Endodermal cell (in vitro differentiated cells): ENCODE results near the gene LAMB3. TPM values are rescaled to one million over a fixed set of nuclear protein-coding genes. Genes with fewer than 3 reads are reported as not detected.

Experiments
- DNase-seq: peaks from one replicate; pipeline ENCODE4 v3.0.0-alpha.2; 2017
- H3K27ac ChIP-seq: 2 replicates; pipeline ENCODE4 v1.5.1; 2013; ENCODE audit warnings: mild to moderate bottlenecking, low read depth, low read length, moderate library complexity
- H3K27me3 ChIP-seq: 2 replicates; pipeline ENCODE4 v1.6.1; 2013; ENCODE audit warnings: mild to moderate bottlenecking, low read length, moderate library complexity; ENCODE audit not compliant: insufficient read depth, control insufficient read depth, poor library complexity, severe bottlenecking
- H3K36me3 ChIP-seq: 2 replicates; pipeline ENCODE4 v1.7.0; 2013; ENCODE audit warnings: mild to moderate bottlenecking, low read length, moderate library complexity; ENCODE audit not compliant: control insufficient read depth, insufficient read depth
- H3K4me1 ChIP-seq: one replicate; pipeline ENCODE4 v1.7.0; 2013; ENCODE audit warnings: low read length; ENCODE audit not compliant: control insufficient read depth, insufficient read depth
- H3K4me3 ChIP-seq: 2 replicates; pipeline ENCODE4 v1.5.1; 2013; ENCODE audit warnings: mild to moderate bottlenecking, low read length, moderate library complexity
- H3K9ac ChIP-seq: 2 replicates; pipeline ENCODE4 v1.6.1; 2013; ENCODE audit warnings: mild to moderate bottlenecking, low read length, moderate library complexity; ENCODE audit not compliant: poor library complexity, severe bottlenecking; ENCODE audit errors: extremely low read depth
- H3K9me3 ChIP-seq: 2 replicates; pipeline ENCODE4 v1.6.1; 2013; ENCODE audit warnings: mild to moderate bottlenecking, low read length, moderate library complexity; ENCODE audit not compliant: control insufficient read depth
- H3K27ac Mint-ChIP-seq: 2 replicates; pipeline ENCODE4 v1.8.0; 2020; ENCODE audit warnings: mixed read lengths
- H3K27me3 Mint-ChIP-seq: 2 replicates; pipeline ENCODE4 v1.8.0; 2021; ENCODE audit warnings: mild to moderate bottlenecking, mixed read lengths; ENCODE audit not compliant: insufficient read depth
- H3K36me3 Mint-ChIP-seq: 2 replicates; pipeline ENCODE4 v1.8.0; 2020; ENCODE audit warnings: low read depth, mixed read lengths
- H3K4me1 Mint-ChIP-seq: 2 replicates; pipeline ENCODE4 v1.8.0; 2020; ENCODE audit warnings: mixed read lengths
- H3K4me3 Mint-ChIP-seq: 2 replicates; pipeline ENCODE4 v1.8.0; 2020; ENCODE audit warnings: mild to moderate bottlenecking, moderate library complexity, mixed read lengths
- H3K9me3 Mint-ChIP-seq: 2 replicates; pipeline ENCODE4 v1.8.0; 2020; ENCODE audit warnings: mild to moderate bottlenecking, mixed read lengths
- CTCF ChIP-seq: fragments of 200-600 bp; sonication (generic); conservative IDR thresholded peaks from 2 replicates; pipeline ENCODE4 v1.5.0; 2021; ENCODE audit warnings: antibody characterized with exemption, mild to moderate bottlenecking
- WGBS, 2 experiments: methylation state at CpG; one replicate each; pipeline versions ENCODE4 v1.1.5 to v1.1.7; 2013; ENCODE audit warnings: missing lambda C conversion rate in 2 of 2, mixed read lengths in 1 of 2; ENCODE audit not compliant: insufficient coverage in 1 of 2, insufficient read length in 1 of 2; 5-methylcytosine and 5-hydroxymethylcytosine counted together
- total RNA-seq, 2 donors: library from RNA; stranded (reverse); fragmentation: NEBNext Ultra II Directional in 1 of 2; extraction: Animal tissue kit (Norgen Biotek cat#: 25700) in 1 of 2; gene quantifications; 2 replicates in 1 of 2; 3 replicates in 1 of 2; pipeline ENCODE4 v1.2.1, GENCODE V29; 2021

The LAMB3 gene
- total RNA-seq, 2 donors from 2014 or later = 0.53 to 1.9 TPM

- no peaks in the 10 kb centered on the region for H3K36me3 Mint-ChIP-seq
- H3K4me1 Mint-ChIP-seq = no peaks in the 10 kb centered on the region
- Histone ChIP-seq H3K9ac (no peak overlapping the region), H3K36me3 (no peaks in the 10 kb centered on the region), H3K4me3 (no peak overlapping the region), H3K27ac (no peak overlapping the region), H3K4me1 (no peaks in the 10 kb centered on the region), H3K27me3 (peaks cover 36% of the 10 kb centered on the region), H3K9me3 (no peaks in the 10 kb centered on the region)
- no peak overlapping the region for H3K27ac Mint-ChIP-seq
- no peak for TF ChIP-seq CTCF
- no peak for DNase-seq
- H3K4me3 Mint-ChIP-seq = no peak overlapping the region
- 91 to 100% methylated on average over 2 to 3 of the region's 3 CpGs for WGBS, 2 experiments
- no peaks in the 10 kb centered on the region for H3K9me3 Mint-ChIP-seq
- peaks cover 23% of the 10 kb centered on the region for H3K27me3 Mint-ChIP-seq
These were observed 39.0 kb upstream of the LAMB3 start for GRCh38 chr1:209691237-209691636.

GRCh38 chr1:209689477-209689876 lies 37.3 kb upstream of the LAMB3 start:
- Histone ChIP-seq H3K9ac (no peak overlapping the region), H3K36me3 (no peaks in the 10 kb centered on the region), H3K27ac (no peak overlapping the region), H3K27me3 (peaks cover 34% of the 10 kb centered on the region), H3K9me3 (no peaks in the 10 kb centered on the region), H3K4me3 (no peak overlapping the region), H3K4me1 (no peaks in the 10 kb centered on the region)
- H3K27me3 Mint-ChIP-seq = peaks cover 18% of the 10 kb centered on the region
- no peak overlapping the region for H3K4me3 Mint-ChIP-seq
- H3K27ac Mint-ChIP-seq = no peak overlapping the region
- DNase-seq = no peak
- no peak for TF ChIP-seq CTCF
- H3K9me3 Mint-ChIP-seq = no peaks in the 10 kb centered on the region
- no peaks in the 10 kb centered on the region for H3K4me1 Mint-ChIP-seq
- H3K36me3 Mint-ChIP-seq = no peaks in the 10 kb centered on the region
- WGBS, 2 experiments = 67 to 76% methylated on average over 3 to 4 of the region's 4 CpGs

GRCh38 chr1:209688746-209689234 lies 36.6 kb upstream of the LAMB3 start:
- Mint-ChIP-seq H3K4me1 (no peaks in the 10 kb centered on the region), H3K27ac (no peak overlapping the region), H3K27me3 (peaks cover 11% of the 10 kb centered on the region), H3K9me3 (no peaks in the 10 kb centered on the region), H3K4me3 (no peak overlapping the region), H3K36me3 (no peaks in the 10 kb centered on the region)
- no peak for TF ChIP-seq CTCF
- peaks cover 32% of the 10 kb centered on the region for H3K27me3 ChIP-seq
- H3K9ac ChIP-seq = no peak overlapping the region
- no peaks in the 10 kb centered on the region for H3K9me3 ChIP-seq
- no peak for DNase-seq
- no peaks in the 10 kb centered on the region for H3K36me3 ChIP-seq
- no peaks in the 10 kb centered on the region for H3K4me1 ChIP-seq
- 93% methylated on average over 1 of the region's 1 CpG; no CpG with 5 or more reads in 1 of the 2 experiments for WGBS, 2 experiments
- no peak overlapping the region for H3K27ac ChIP-seq
- no peak overlapping the region for H3K4me3 ChIP-seq
